ENCODE data around the gene CDV3.
"Not testable (repeated sequence)": the region's sequence is repeated elsewhere in the genome, so short reads cannot be mapped to it uniquely, and the experiment has no call there.

CDV3 gene, protein sequence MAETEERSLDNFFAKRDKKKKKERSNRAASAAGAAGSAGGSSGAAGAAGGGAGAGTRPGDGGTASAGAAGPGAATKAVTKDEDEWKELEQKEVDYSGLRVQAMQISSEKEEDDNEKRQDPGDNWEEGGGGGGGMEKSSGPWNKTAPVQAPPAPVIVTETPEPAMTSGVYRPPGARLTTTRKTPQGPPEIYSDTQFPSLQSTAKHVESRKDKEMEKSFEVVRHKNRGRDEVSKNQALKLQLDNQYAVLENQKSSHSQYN

DNA sequence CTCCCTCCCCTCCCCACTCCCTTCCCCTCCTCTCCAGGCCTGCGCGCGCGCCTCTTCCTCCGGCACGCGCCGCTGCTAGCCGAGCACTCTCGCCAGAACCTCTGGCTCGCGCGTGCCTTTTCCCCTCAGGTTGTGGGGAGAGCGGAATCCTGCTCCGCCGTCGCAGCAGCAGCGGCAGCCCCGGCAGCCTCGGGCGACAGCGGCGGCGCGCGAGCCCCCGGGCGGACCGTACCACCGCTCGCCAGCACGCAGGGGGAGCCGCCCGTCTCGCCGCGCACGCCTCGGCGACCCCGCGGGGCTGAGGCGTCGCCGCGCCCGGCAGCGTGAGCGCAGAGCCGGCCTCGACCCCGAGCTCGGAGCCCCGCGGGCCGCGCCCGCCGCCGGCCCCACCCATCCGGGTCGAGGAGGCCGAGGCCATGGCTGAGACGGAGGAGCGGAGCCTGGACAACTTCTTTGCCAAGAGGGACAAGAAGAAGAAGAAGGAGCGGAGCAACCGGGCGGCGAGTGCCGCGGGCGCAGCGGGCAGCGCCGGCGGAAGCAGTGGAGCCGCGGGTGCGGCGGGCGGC lies at the start of gene CDV3:
Gene CDV3 (plus strand): TSS at position 58 of the 566 bp plus-strand sequence. CDS start 359 bp downstream, at position 417.
- DNase-seq: no peak

DNA sequence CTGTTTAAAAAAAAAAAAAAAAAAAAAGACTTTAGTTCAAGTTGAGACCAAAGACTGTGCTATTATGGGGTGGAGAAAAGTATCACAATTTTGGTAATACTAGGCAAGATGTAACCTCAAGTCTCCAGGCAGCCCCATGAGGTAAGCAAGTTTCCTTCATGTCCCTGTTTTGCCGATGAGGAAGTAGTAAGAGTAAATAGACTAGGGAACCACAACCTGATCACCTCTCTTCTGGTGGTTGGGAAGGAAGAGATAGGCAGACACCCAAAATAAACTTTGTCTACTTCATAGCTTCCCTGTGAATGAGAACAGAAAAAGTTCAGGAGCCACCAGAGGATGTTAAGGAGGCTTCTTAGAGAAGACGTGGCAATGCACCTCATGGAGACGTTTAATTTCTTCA lies 49.7 kb upstream of the CDV3 start:
- not testable (repeated sequence) for DNase-seq

DNA sequence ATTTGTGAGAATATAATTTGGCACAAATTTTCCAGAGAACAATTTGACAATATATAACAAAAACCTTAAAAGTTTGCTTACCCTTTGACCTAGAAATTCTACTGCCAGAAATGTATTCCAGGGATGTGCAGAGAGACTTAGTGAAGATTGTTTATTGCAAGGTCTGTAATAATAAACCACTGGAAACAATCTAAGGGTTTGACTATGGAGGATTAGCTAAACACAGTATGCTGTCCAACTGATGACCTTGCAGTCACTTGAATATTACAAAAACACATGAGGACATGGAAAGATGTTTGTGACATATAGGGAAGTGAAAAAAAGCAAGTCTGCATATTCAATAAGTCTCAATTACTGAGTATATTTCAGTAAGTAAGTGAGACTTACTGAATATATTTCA lies 48.1 kb upstream of the CDV3 start:
- no peak for DNase-seq

DNA sequence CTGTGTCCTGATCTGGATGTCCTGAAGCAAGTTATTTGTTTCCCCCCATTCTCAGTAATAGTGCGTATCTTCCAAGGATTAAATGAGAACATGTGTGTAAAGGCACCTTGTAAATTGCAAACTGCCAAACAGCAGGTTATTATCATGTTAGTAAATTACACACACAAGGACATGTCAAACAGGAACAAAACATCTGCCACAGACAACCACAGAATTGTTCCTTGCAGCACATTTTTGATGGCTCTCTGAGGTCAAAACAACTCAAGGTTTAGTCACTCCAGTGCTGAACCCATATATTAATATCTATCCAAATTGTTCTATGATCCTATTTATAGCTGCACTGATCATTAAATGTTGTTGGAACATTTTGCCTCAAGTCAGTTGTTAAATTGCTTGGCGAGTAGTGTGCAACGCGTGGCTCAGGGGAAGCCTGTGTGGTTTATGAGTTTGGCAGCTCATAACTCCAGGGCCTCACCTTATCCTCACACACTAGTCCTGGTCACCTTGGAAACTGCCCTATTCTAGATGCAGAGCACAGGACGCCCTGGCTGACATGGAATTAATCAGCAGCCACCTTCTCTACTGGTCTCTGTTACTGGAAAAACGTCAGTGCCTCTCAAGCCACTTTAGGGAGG lies 46.3 kb upstream of the CDV3 start:
- peak; percentile 36 for DNase-seq

DNA sequence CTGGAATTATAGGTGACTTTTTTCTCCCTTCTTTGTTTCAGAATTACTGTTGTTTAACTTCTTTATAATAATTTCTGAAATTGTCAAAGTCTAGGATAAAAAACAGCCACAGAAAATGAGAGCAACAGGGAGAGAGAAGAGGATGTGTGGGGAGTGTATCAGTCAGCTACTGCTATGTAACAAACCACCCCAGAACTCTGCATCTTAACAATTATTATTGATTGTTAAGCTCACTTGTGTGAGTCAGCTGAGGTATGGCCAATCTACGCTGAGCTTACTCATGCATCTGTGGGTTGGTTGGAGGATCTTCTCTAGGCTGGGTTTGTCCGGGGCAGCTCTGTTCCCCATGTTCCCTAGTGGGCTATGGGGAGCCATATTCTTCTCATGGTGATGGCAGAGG lies 43.7 kb upstream of the CDV3 start:
- DNase-seq: no peak

DNA sequence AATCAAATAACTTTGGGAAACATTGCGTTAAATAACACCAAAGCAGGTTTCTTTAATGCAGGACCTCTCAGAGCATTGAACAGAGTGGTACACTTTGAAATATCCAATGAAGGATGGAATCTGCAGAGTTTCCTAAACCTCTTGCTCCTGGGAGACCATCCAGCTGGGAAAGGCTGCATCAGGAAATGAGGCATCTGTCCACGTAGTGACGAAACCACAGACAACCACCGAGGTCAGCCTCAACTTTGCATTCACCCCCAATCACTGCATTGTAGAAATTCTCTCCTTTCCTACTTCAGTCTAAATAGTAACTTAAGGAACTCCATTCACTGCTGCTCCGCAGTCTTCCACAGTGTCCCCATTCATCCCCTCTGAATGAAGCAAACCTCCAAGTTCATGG lies 41.5 kb upstream of the CDV3 start:
- DNase-seq: no peak

DNA sequence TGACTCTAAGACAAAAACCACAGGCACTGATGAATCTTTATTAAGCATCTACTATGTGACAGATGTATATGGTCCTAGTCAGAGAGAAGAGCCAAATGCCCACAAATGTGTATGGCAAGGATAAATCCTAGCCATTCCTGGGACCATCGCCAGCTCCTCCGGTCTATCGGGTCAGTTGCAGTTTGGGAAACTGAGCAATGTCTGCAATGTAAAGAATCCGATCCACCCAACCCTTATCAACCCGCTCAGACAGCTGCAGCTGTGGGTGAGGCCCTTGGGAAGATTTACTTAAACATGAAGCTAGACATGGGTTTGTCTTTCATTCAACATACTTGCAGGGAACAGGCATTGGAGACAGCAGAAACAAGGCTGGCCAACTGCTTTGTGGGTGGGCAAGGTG lies 40.5 kb upstream of the CDV3 start:
- DNase-seq: no peak

DNA sequence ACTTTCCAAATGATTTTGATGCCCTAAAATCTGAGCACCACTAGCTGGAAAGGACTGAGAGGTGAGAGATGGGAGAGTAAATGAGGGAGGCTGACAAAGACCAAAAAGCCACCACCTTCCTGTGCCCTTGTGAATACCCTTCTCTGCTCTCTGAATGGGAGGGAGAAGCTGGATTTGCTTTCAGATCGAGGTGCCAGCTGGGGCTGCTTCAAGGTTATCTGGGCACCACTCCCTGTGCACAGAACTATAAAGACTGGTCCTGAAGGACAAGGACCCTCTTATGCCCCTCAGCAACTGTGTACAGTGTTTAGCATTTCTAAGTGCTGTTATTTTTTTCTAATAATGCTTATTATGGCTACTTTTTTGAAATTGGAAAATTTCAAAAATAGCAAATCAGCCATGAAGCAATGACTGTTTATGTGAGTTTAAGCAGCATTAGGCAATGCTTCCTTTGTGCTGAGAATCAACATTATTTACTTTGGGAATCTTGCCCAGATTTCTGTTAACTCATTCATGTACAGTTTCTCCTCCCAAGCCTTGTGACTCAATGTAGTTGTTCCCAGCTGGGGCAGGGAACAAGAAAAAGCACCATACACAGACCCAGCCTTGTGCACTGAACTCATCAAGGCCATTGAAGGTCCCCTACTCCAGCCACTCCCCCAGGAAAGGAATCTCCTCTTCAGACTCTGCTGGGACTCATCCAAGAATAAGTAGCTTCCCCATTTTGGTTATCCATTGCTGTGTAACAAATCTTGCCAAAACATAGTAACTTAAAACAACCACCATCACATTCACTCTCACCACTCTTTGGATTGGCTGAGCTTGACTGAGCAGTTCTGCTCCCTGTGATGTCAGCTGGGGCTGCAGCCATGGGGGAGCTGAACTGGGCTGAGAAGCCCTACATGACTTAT lies 37.3 kb upstream of the CDV3 start:
- DNase-seq: peak; percentile 43

DNA sequence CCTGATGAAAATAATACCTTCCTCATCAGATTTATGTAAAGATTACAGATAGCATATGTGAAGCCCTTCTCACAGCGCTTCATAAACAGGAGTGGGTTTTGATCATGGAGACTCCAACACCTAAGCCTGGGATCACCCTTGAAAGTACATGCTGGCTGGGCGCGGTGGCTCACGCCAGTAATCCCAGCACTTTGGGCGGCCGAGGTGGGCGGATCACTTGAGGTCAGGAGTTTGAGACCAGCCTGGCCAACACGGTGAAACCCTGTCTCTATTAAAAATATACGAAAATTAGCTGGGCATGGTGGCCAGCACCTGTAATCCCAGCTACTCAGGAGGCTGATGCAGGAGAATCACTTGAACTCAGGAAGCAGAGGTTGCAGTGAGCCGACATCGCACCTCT lies 36.4 kb upstream of the CDV3 start:
- DNase-seq: not testable (repeated sequence)

DNA sequence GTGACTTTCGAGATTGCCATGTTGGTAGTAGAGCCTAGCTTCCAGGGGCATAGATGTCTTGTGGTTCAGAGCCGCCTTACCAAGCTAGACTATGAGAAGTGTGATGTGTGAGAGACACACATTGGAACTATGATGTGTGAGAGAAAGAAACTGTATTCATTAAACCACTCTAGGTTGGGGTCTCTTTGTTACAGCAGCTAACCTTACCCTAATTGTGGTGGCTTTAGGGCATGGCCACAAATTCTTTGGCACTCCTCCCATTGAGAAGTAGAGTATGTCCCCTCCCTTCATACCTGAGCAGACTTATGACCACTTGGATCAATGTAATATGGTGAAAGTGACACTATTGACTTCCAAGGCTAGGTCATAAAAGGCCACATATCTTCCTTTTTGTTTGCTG lies 35.3 kb upstream of the CDV3 start:
- no peak for DNase-seq

DNA sequence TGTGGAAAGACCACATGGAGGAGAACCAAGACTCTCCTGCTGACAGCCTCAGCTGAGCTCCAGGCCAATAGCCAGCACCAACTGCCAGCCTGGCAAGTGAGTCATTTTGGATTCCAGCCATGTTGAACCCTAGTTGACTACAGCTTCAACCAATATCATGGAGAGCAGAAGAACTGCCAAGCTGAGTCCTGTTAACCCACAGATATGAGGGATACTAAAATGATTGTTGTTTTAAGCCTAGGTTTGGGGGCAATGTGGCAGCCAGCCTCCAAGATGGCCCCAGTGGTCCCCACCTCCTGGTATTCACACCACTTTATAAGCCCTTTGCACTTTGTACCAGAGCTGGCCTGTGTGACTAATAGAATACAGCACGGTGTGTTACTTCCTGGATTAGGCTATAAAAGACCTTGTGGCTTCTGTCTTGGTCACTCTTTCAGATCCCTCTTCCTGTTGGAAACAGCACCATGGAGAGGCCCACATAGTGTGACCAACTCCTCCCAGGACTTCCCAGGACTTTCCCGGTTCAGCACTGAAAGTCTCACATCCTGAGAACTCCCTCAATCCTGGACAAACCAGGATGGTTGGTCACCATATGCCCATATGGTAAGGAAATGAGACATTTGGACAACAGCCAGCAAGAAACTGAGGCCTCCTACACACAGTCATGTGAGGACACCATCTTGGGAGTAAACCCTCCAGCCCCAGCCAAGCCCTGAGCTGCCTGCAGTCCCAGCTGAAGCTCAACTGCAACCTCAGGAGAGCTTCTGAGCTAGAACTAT lies 32.4 kb upstream of the CDV3 start:
- no peak for DNase-seq

DNA sequence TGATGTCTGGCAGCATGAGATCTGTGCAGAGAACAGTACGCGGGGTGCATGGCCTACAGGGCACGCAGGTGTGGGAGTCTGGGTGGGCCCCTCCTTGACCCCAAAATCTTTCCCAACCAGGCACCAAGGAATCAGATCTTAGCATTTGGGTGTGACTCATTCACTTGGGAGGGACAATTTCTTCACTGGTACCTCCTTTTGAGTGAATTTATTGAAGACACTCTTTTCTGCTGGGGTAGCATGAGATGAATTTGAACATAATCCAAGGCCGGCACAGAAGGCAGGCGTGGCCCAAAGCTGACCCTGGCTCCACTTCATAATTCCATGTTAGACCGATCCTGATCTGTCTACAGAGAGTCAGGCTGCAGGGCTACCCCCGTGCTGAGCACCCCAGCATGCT lies 30.6 kb upstream of the CDV3 start:
- no peak for DNase-seq

DNA sequence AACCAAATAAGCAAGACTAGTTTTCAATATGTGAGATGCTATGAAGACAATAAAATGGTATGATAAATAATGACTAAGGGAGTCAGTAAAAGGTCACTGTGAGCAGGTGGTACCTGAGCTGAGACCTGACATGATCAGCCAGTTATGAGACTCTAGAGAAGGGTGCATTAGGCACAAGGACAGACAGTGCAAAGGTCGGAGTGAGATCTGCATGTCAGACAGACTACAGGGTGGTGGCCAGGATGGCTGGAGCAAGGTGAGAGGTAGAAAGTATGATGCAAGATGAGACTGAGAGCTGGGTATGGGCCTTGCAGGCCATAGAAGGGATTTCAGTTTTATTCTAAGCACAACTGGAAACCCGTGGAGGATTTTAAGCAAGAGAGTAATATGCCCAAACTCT lies 28.5 kb upstream of the CDV3 start:
- DNase-seq: not testable (repeated sequence)

DNA sequence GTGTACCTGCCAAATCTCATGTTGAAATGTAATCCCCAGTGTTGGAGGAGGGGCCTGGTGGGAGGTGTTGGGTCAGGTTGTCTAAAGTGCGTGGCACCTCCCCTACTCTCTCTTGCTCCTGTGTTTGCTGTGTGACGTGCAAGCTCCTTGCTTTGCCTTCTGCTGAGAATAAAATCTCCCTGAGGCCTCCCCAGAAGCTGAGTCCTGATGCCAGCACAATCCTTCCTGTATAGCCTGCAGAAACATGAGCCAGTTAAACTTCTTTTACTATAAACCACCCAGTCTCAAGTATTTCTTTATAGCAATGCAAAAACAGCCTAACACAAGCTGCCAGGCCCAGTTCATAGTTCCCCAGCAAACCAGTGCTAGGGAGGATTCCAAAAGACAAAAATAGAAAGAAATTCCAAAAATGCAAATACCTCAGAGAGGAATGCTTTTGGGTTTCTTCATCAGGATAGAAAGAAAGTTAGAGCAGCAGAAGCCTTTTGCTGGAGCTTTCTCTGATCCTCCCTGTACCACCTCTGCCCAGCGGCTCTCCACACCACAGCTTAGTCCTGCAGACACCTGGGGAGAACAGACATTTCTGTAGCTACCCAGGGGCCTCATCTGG lies 25.9 kb upstream of the CDV3 start:
- no peak for DNase-seq

DNA sequence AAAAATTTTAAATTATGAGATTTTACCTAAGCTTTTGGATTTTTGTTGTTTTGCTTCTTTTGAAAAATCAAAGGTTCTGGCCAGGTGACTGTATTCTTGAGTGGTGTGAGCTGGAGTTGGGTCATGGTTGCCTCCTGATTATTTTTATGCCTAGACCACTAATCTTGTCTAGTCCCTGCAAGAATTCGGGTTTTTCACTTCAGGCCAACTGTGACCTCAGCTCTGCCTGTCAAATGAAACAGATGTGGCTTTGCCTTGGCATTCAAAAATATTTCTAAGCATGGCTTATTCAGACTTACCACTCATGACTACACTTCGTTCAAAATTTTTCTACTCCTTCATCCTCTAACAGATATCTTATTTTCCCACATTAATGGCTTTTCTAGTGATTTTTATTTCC lies 25.4 kb upstream of the CDV3 start:
- DNase-seq: no peak

DNA sequence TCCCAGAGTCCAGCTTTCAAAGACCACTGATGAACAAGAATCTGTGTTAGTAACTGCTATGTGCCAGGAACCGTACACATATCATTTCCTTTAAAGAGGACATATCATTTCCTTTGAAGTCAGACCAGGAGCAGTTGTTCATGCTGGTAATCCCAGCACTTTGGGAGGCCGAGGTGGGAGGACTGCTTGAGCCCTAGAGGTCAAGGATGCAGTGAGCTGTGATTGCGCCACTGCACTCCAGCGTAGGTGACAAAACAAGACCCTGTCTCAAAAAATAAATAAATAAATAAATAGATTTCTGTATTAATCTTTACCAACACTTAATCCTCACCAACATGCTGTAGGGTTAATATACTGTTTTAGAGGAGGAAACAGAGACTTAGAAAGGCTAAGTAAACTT lies 23.9 kb upstream of the CDV3 start:
- DNase-seq: no peak

DNA sequence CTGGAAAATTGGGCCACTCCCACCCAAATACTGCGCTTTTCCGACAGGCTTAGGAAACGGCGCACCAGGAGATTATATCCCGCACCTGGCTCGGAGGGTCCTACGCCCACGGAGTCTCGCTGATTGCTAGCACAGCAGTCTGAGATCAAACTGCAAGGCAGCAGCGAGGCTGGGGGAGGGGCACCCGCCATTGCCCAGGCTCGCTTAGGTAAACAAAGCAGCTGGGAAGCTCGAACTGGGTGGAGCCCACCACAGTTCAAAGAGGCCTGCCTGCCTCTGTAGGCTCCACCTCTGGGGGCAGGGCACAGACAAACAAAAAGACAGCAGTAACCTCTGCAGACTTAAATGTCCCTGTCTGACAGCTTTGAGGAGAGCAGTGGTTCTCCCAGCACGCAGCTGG lies 21.9 kb upstream of the CDV3 start:
- DNase-seq: not testable (repeated sequence)

DNA sequence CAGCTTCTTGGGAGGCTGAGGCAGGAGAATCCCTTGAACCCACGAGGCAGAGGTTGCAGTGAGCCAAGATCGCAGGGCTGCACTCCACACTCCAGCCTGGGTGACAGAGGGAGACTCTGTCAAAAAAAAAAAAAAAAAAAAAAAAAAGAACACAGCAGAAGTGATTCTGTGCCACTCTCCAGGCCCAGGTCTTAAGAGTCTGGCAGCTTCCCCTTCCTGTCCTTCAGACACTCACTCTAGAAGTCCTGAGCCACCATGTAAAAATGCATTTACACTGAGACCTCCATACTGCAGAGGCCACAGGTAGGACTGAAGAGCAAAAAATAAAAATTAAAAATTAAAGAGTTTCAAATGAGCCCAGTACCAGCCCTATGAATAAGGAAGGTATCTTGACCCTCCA lies 11.8 kb upstream of the CDV3 start:
- DNase-seq: no peak

DNA sequence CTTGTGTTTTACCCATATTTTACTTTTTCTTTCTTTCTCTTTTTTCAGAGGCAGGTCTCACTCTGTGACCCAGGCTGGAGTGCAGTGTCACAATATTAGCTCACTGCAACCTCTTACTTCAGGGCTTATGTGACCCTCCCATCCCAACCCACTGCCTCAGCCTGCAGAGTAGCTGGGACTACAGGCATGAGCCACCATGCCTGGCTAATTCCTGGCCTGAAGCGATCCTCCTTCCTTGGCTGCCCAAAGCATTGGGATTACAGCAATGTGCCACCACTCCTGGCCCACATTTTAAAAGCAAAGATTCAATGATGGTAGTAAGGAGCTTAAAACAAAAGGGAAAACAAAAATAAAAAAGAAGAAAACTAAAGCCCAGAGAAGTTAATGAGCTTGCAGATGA lies 11.1 kb upstream of the CDV3 start:
- no peak for DNase-seq

DNA sequence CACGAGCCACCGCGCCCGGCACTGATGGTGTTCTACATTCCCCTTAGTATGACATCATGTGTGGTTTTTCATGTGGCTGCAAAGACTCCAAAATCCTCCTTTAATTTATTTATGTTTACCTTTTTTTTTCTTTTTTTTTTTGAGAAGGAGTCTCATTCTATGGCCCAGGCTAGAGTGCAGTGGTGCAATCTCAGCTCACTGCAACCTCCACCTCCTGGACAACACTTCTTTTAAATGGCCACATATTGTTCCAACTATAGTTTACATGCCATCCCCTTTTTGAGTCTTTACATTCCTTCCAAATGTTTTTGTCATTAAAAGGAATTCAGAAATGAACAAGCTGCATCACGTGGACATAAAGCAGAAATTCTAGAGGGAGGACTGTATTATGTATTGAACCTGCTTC lies 10.3 kb upstream of the CDV3 start:
- DNase-seq: no peak

DNA sequence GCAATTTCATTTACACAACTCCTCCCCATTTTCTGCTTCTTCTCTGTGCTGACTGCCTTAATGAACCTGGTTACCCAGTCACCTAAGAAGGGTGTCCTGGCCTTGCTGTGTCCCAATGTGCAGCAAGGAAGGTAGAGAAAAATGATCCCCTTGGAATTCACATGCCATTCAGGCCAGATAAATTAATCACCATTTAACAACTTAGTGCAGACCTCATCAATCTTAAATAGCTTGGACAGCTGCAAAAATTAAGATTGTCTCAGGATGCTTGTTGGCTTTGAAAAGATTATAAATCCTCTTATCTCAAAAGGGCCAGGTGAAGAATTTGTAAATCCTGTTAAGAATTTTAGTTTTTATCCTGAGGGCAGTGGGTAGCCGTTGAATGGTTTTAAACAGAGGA lies 9.7 kb upstream of the CDV3 start:
- DNase-seq: no peak

DNA sequence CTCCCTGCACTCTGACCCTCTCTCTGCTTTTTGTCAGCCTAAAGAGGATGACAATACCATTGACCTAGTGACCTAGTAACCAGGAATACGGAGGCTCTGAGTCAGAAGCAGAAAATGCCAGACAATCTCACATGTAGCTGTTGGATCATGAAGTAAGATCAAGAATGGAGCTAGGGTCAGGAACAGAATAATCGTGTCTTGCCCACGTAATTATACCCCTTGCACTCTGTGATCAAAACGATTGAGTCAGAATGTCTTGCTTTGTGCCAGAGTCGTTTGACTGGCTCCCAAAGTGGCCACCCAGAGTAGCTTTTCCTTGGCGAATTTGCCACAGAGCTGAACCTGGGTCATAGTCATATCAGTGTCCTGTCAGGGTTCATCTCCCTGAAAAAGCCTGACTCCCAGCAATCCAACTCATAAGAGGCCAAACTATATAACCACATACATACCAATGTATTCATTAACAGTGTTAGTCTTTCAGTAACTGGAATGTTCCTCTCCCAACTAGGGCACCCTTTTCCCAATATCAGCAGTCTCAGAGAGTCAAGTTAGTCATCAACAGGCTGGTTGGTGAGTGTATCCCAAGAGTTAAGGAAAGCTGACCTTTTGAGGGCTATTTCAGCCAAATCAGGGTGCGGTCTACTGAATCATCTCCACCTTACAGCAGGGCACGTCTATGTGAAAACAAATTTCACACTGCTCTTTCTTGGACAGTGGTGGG lies 5.0 kb upstream of the CDV3 start:
- DNase-seq: no peak

Measured in DMS79 (cell line).